SK-N-SH treated with all-trans-retinoic acid at 6 μM for 48 hours (cell line): ENCODE data around the gene MAPK9.

Experiments
- ATAC-seq: fragments of 200-7000 bp; cut with Tn5 transposase; 3 replicates; pipeline ENCODE4 v1.9.1; 2020; ENCODE audit warnings: mild to moderate bottlenecking, moderate library complexity
- ARNTL ChIP-seq: fragments of 450-650 bp; formaldehyde crosslinking; IDR thresholded peaks from 2 replicates; pipeline ENCODE4 v1.5.0; 2020; ENCODE audit warnings: low read depth, mild to moderate bottlenecking, moderate library complexity, borderline replicate concordance
- BACH2 ChIP-seq: fragments of 250-450 bp; sonication (Bioruptor Pico); IDR thresholded peaks from 2 replicates; pipeline ENCODE4 v1.9.0; 2021; ENCODE audit warnings: mild to moderate bottlenecking, borderline replicate concordance
- CSDC2 ChIP-seq: fragments of 250-450 bp; sonication (Bioruptor Pico); IDR thresholded peaks from 2 replicates; pipeline ENCODE4 v1.5.0; 2020; ENCODE audit warnings: mild to moderate bottlenecking, moderate library complexity
- ESRRG ChIP-seq: fragments of 250-450 bp; sonication (Bioruptor Pico); IDR thresholded peaks from 2 replicates; pipeline ENCODE4 v1.6.1; 2021; ENCODE audit warnings: mild to moderate bottlenecking
- GLIS3 ChIP-seq: fragments of 250-450 bp; sonication (Bioruptor Pico); IDR thresholded peaks from 2 replicates; pipeline ENCODE4 v1.5.0; 2020; ENCODE audit warnings: mild to moderate bottlenecking, moderate library complexity
- ISL1 ChIP-seq: fragments of 250-450 bp; sonication (Bioruptor Pico); IDR thresholded peaks from 2 replicates; pipeline ENCODE4 v2.1.2; 2022; ENCODE audit warnings: mild to moderate bottlenecking, moderate library complexity
- OSR1 ChIP-seq: fragments of 250-450 bp; sonication (Bioruptor Pico); IDR thresholded peaks from 2 replicates; pipeline ENCODE4 v1.8.0; 2022; ENCODE audit warnings: moderate library complexity, mild to moderate bottlenecking, inconsistent platforms
- PPARA ChIP-seq: fragments of 250-450 bp; sonication (Bioruptor Pico); IDR thresholded peaks from 2 replicates; pipeline ENCODE4 v1.5.0; 2020; ENCODE audit warnings: mild to moderate bottlenecking, borderline replicate concordance
- RARB ChIP-seq: fragments of 250-450 bp; sonication (Bioruptor Pico); IDR thresholded peaks from 2 replicates; pipeline ENCODE4 v1.8.0; 2021; ENCODE audit warnings: mild to moderate bottlenecking, moderate library complexity
- SNAI2 ChIP-seq: fragments of 250-450 bp; sonication (Bioruptor Pico); IDR thresholded peaks from 2 replicates; pipeline ENCODE4 v1.5.0; 2020; ENCODE audit warnings: mild to moderate bottlenecking, moderate library complexity
- TCF4 ChIP-seq: fragments of 250-450 bp; sonication (Bioruptor Pico); IDR thresholded peaks from 2 replicates; pipeline ENCODE4 v1.8.0; 2021; ENCODE audit warnings: mild to moderate bottlenecking, moderate library complexity, borderline replicate concordance
- TOX ChIP-seq: fragments of 250-450 bp; sonication (Bioruptor Pico); IDR thresholded peaks from 2 replicates; pipeline ENCODE4 v1.8.0; 2021; ENCODE audit warnings: mild to moderate bottlenecking, moderate library complexity, borderline replicate concordance
- ZC3H10 ChIP-seq: fragments of 250-450 bp; sonication (Bioruptor Pico); IDR thresholded peaks from 2 replicates; pipeline ENCODE4 v1.5.1; 2021; ENCODE audit warnings: mild to moderate bottlenecking, moderate library complexity
- ZFP3 ChIP-seq: fragments of 250-450 bp; sonication (Bioruptor Pico); IDR thresholded peaks from 2 replicates; pipeline ENCODE4 v1.5.0; 2020; ENCODE audit warnings: mild to moderate bottlenecking, moderate library complexity
- ZFP30 ChIP-seq: fragments of 450-650 bp; formaldehyde crosslinking; IDR thresholded peaks from 2 replicates; pipeline ENCODE4 v1.5.0; 2022; ENCODE audit warnings: mild to moderate bottlenecking, moderate library complexity
- ZNF565 ChIP-seq: fragments of 450-650 bp; formaldehyde crosslinking; conservative IDR thresholded peaks from 2 replicates; pipeline ENCODE4 v1.5.0; 2020; ENCODE audit warnings: low read depth, mild to moderate bottlenecking, moderate library complexity
- ZNF70 ChIP-seq: fragments of 450-650 bp; formaldehyde crosslinking; IDR thresholded peaks from 2 replicates; pipeline ENCODE4 v1.5.0; 2020; ENCODE audit warnings: mild to moderate bottlenecking, moderate library complexity
- ZNF8 ChIP-seq: fragments of 450-650 bp; formaldehyde crosslinking; IDR thresholded peaks from 2 replicates; pipeline ENCODE4 v1.5.0; 2020; ENCODE audit warnings: mild to moderate bottlenecking, moderate library complexity
- TF ChIP-seq, protein P1 (sequence below): fragments of 250-450 bp; sonication (Bioruptor Pico); IDR thresholded peaks from 2 replicates; pipeline ENCODE4 v1.5.1; 2020; ENCODE audit warnings: low read depth, mild to moderate bottlenecking, moderate library complexity
- TF ChIP-seq, protein P2 (sequence below): fragments of 250-450 bp; sonication (Bioruptor Pico); IDR thresholded peaks from 2 replicates; pipeline ENCODE4 v1.5.1; 2021; ENCODE audit warnings: mild to moderate bottlenecking, moderate library complexity
- TF ChIP-seq, protein P3 (sequence below): fragments of 250-450 bp; sonication (Bioruptor Pico); IDR thresholded peaks from 2 replicates; pipeline ENCODE4 v1.5.0; 2020; ENCODE audit warnings: mild to moderate bottlenecking, moderate library complexity
- TF ChIP-seq, protein P4 (sequence below): fragments of 250-450 bp; sonication (Bioruptor Pico); IDR thresholded peaks from 2 replicates; pipeline ENCODE4 v1.8.0; 2021; ENCODE audit warnings: low read depth, mild to moderate bottlenecking, moderate library complexity, borderline replicate concordance
- TF ChIP-seq, protein P5 (sequence below): fragments of 250-450 bp; sonication (Bioruptor Pico); IDR thresholded peaks from 2 replicates; pipeline ENCODE4 v1.8.0; 2020; ENCODE audit warnings: mild to moderate bottlenecking, moderate library complexity, borderline replicate concordance

The MAPK9 gene

DNA sequence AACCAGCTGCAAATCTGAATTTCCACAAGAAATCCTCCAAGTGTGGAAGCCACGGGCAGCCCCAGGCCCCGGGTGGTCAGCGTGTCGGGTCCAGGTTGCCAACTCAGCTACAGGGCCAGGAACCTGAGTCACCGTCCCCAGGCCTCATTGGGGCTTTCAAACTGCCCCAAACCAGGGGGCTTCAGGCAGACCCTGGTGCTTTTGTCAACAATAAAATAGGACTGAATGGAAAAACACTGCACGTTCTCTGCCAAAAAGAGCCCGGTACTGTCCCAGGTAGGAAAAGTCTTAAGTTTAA, 37.2 kb upstream of the MAPK9 start:
- TF ChIP-seq, protein P1, sequence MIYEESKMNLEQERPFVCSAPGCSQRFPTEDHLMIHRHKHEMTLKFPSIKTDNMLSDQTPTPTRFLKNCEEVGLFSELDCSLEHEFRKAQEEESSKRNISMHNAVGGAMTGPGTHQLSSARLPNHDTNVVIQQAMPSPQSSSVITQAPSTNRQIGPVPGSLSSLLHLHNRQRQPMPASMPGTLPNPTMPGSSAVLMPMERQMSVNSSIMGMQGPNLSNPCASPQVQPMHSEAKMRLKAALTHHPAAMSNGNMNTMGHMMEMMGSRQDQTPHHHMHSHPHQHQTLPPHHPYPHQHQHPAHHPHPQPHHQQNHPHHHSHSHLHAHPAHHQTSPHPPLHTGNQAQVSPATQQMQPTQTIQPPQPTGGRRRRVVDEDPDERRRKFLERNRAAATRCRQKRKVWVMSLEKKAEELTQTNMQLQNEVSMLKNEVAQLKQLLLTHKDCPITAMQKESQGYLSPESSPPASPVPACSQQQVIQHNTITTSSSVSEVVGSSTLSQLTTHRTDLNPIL (CRISPR knock-in tag), result no peak
- TF ChIP-seq ISL1, result no peak
- TF ChIP-seq BACH2, result no peak
- no peak for TF ChIP-seq ZNF8 (CRISPR knock-in tag)
- TF ChIP-seq ZFP3 (CRISPR knock-in tag), result no peak
- TF ChIP-seq, protein P2, sequence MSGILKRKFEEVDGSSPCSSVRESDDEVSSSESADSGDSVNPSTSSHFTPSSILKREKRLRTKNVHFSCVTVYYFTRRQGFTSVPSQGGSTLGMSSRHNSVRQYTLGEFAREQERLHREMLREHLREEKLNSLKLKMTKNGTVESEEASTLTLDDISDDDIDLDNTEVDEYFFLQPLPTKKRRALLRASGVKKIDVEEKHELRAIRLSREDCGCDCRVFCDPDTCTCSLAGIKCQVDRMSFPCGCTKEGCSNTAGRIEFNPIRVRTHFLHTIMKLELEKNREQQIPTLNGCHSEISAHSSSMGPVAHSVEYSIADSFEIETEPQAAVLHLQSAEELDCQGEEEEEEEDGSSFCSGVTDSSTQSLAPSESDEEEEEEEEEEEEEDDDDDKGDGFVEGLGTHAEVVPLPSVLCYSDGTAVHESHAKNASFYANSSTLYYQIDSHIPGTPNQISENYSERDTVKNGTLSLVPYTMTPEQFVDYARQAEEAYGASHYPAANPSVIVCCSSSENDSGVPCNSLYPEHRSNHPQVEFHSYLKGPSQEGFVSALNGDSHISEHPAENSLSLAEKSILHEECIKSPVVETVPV (CRISPR knock-in tag), result no peak
- no peak for TF ChIP-seq PPARA
- TF ChIP-seq ZNF70 (CRISPR knock-in tag), result no peak
- TF ChIP-seq GLIS3 (CRISPR knock-in tag), result no peak
- no peak for TF ChIP-seq SNAI2
- no peak for TF ChIP-seq OSR1 (CRISPR knock-in tag)
- TF ChIP-seq ZNF565 (CRISPR knock-in tag), result no peak
- ATAC-seq, result no peak

DNA sequence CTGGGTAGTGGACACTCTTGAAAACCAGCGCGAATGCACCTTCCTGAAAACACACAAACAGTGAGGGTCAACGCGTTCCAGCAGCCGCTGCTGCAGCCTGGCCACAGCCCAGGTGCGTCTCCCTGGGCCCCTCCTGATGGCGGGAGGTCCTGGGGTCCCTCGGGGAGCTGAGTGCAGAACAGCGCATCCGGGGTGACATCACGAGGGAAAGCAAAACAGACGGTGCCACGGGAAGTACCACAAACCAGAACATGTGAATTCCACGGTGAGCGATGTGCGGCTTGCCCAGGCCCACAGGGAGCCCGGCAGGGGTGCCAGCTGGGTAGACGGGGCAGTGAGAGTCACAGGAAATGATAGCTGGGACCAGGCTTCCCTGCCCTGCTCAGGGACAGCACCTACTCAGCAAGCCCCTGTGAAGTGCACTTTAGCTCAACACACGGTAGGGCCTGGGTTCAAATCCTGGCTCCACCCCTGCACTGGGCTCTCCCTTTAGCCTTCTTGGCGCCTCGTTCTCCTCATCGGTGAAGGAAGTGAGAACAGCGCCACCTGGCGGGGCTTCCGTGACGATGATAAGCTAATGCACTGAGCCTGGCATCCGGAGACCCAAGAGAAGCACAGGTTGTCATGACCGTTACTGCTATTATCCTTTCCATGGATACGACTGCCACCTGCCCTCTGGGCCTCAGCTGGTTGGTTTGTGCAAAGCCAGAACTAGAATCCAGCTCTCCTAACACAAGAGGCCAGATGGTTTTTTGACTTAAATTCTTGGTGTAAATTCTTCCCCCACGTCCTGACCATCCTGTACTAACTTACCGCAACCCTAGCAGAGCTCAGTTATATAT, 36.6 kb upstream of the MAPK9 start:
- peak; percentile 93 for ATAC-seq
- no peak for TF ChIP-seq BACH2
- TF ChIP-seq ZNF565 (CRISPR knock-in tag), result no peak
- no peak for TF ChIP-seq ESRRG (CRISPR knock-in tag)
- TF ChIP-seq TOX (CRISPR knock-in tag), result no peak
- no peak for TF ChIP-seq ZNF8 (CRISPR knock-in tag)
- TF ChIP-seq, protein P1 (CRISPR knock-in tag), result no peak
- no peak for TF ChIP-seq TCF4 (CRISPR knock-in tag)
- TF ChIP-seq, protein P3, sequence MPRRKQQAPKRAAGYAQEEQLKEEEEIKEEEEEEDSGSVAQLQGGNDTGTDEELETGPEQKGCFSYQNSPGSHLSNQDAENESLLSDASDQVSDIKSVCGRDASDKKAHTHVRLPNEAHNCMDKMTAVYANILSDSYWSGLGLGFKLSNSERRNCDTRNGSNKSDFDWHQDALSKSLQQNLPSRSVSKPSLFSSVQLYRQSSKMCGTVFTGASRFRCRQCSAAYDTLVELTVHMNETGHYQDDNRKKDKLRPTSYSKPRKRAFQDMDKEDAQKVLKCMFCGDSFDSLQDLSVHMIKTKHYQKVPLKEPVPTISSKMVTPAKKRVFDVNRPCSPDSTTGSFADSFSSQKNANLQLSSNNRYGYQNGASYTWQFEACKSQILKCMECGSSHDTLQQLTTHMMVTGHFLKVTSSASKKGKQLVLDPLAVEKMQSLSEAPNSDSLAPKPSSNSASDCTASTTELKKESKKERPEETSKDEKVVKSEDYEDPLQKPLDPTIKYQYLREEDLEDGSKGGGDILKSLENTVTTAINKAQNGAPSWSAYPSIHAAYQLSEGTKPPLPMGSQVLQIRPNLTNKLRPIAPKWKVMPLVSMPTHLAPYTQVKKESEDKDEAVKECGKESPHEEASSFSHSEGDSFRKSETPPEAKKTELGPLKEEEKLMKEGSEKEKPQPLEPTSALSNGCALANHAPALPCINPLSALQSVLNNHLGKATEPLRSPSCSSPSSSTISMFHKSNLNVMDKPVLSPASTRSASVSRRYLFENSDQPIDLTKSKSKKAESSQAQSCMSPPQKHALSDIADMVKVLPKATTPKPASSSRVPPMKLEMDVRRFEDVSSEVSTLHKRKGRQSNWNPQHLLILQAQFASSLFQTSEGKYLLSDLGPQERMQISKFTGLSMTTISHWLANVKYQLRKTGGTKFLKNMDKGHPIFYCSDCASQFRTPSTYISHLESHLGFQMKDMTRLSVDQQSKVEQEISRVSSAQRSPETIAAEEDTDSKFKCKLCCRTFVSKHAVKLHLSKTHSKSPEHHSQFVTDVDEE (CRISPR knock-in tag), result no peak
- TF ChIP-seq ISL1, result no peak
- no peak for TF ChIP-seq RARB (CRISPR knock-in tag)
- TF ChIP-seq CSDC2 (CRISPR knock-in tag), result no peak
- TF ChIP-seq, all 23 proteins: peak for 0

DNA sequence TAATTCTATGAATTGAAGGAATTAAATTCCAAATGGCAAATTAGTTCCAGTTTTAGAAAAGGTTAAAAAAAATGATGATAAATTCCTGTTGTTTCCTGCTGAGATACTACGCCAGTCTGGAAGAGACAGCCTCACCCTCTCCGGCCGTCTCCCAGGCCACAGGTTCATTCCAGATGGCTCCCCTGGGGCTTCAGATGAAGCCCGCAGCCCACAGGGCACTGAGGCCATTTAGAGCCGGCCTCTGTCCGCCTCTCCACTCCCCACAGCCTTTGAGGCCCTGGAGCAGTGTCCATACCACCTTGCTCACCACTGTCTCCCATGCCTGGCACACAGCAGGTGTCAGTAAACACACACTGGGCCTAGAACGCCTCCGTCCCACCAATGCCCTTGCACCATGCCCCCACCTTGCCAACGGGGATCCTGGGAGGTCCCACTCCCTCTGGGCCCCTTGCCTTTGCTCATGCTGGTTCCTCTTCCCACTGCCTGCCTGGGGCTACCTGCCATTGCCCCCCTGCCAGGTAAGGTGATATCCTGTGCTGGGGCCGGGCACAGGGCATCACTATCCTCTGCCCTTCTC, 35.2 kb upstream of the MAPK9 start:
- TF ChIP-seq, protein P2 (CRISPR knock-in tag), result no peak
- TF ChIP-seq GLIS3 (CRISPR knock-in tag), result no peak
- TF ChIP-seq, protein P4, sequence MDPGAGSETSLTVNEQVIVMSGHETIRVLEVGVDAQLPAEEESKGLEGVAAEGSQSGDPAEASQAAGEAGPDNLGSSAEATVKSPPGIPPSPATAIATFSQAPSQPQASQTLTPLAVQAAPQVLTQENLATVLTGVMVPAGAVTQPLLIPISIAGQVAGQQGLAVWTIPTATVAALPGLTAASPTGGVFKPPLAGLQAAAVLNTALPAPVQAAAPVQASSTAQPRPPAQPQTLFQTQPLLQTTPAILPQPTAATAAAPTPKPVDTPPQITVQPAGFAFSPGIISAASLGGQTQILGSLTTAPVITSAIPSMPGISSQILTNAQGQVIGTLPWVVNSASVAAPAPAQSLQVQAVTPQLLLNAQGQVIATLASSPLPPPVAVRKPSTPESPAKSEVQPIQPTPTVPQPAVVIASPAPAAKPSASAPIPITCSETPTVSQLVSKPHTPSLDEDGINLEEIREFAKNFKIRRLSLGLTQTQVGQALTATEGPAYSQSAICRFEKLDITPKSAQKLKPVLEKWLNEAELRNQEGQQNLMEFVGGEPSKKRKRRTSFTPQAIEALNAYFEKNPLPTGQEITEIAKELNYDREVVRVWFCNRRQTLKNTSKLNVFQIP (CRISPR knock-in tag), result no peak
- no peak for TF ChIP-seq ISL1
- no peak for TF ChIP-seq TCF4 (CRISPR knock-in tag)
- TF ChIP-seq, protein P5, sequence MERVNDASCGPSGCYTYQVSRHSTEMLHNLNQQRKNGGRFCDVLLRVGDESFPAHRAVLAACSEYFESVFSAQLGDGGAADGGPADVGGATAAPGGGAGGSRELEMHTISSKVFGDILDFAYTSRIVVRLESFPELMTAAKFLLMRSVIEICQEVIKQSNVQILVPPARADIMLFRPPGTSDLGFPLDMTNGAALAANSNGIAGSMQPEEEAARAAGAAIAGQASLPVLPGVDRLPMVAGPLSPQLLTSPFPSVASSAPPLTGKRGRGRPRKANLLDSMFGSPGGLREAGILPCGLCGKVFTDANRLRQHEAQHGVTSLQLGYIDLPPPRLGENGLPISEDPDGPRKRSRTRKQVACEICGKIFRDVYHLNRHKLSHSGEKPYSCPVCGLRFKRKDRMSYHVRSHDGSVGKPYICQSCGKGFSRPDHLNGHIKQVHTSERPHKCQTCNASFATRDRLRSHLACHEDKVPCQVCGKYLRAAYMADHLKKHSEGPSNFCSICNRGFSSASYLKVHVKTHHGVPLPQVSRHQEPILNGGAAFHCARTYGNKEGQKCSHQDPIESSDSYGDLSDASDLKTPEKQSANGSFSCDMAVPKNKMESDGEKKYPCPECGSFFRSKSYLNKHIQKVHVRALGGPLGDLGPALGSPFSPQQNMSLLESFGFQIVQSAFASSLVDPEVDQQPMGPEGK (CRISPR knock-in tag), result no peak
- no peak for TF ChIP-seq SNAI2
- no peak for TF ChIP-seq TOX (CRISPR knock-in tag)
- TF ChIP-seq BACH2, result no peak
- no peak for TF ChIP-seq PPARA
- TF ChIP-seq ZFP30 (CRISPR knock-in tag), result no peak
- TF ChIP-seq RARB (CRISPR knock-in tag), result no peak
- no peak for TF ChIP-seq ZFP3 (CRISPR knock-in tag)
- no peak for TF ChIP-seq ZNF8 (CRISPR knock-in tag)
- TF ChIP-seq ARNTL (CRISPR knock-in tag), result no peak
- no peak for TF ChIP-seq CSDC2 (CRISPR knock-in tag)
- TF ChIP-seq ZC3H10 (CRISPR knock-in tag), result no peak
- TF ChIP-seq OSR1 (CRISPR knock-in tag), result no peak
- no peak for TF ChIP-seq ZNF565 (CRISPR knock-in tag)
- no peak for ATAC-seq
